Measurements from ENCODE around the gene RHBDF1. TPM values are rescaled to one million over a fixed set of nuclear protein-coding genes. Genes with fewer than 3 reads are reported as not detected.

The RHBDF1 gene
- total and polyA plus RNA-seq, 2 of the 13 experiments (the other 11 are each of a cell fraction or from before 2014, with no cell fraction given), result 5.4 to 26.9 TPM

- no peak for TF ChIP-seq SRF (IDR thresholded peaks at IDR 0.05; ENCODE audit: low read depth, low read length)
- TF ChIP-seq ZKSCAN8 (CRISPR knock-in tag; IDR thresholded peaks at IDR 0.05; ENCODE audit: borderline replicate concordance), result 0 out of 2 replicates have a peak, but pooled peaks have one; percentile 18
- TF ChIP-seq ZNF841 (CRISPR knock-in tag; IDR thresholded peaks at IDR 0.05; ENCODE audit: borderline replicate concordance), result no peak
- peak; percentile 49; the same call in 1 of the 2 replicates for TF ChIP-seq KDM5B (CRISPR knock-in tag; IDR thresholded peaks at IDR 0.05; ENCODE audit: borderline replicate concordance)
- TF ChIP-seq ZGPAT (CRISPR knock-in tag; IDR thresholded peaks at IDR 0.05), result 0 out of 2 replicates have a peak, but pooled peaks have one; percentile 43
- 0 out of 2 replicates have a peak, but pooled peaks have one; percentile 23 for TF ChIP-seq THRA (CRISPR knock-in tag; IDR thresholded peaks at IDR 0.05; ENCODE audit: borderline replicate concordance)
- no peak for TF ChIP-seq E2F2 (CRISPR knock-in tag; IDR thresholded peaks at IDR 0.05; ENCODE audit: borderline replicate concordance)
- no peak for TF ChIP-seq MBNL3 (CRISPR knock-in tag; conservative IDR thresholded peaks at IDR 0.05)
- peak; percentile 65 for TF ChIP-seq ZFP91 (CRISPR knock-in tag; IDR thresholded peaks at IDR 0.05; ENCODE audit: borderline replicate concordance)
- no peak for TF ChIP-seq ZNF773 (CRISPR knock-in tag; IDR thresholded peaks at IDR 0.05; ENCODE audit: borderline replicate concordance)
- TF ChIP-seq HMG20B (CRISPR knock-in tag; conservative IDR thresholded peaks at IDR 0.05), result 0 out of 2 replicates have a peak, but pooled peaks have one; percentile 36
- no peak for TF ChIP-seq IRF1 (CRISPR knock-in tag; IDR thresholded peaks at IDR 0.05; ENCODE audit: low read depth)
- TF ChIP-seq ZNF746 (CRISPR knock-in tag; IDR thresholded peaks at IDR 0.05), result 0 out of 2 replicates have a peak, but pooled peaks have one; percentile 18
- no peak for TF ChIP-seq TRIM24 (CRISPR knock-in tag; IDR thresholded peaks at IDR 0.05)
- peak; percentile 68; the same call in 1 of the 2 replicates for TF ChIP-seq MIER3 (CRISPR knock-in tag; IDR thresholded peaks at IDR 0.05; ENCODE audit: borderline replicate concordance)
- TF ChIP-seq ZNF264 (CRISPR knock-in tag; IDR thresholded peaks at IDR 0.05), result no peak
- peak; percentile 49; the same call in 1 of the 2 replicates for TF ChIP-seq ATF2 (CRISPR knock-in tag; IDR thresholded peaks at IDR 0.05)
- TF ChIP-seq MAFK (conservative IDR thresholded peaks at IDR 0.05 in 1 of 2, IDR thresholded peaks at IDR 0.05 in 1 of 2; ENCODE audit: low read length in 2 of 2), result no peak
- no peak for TF ChIP-seq SMYD3 (CRISPR knock-in tag; IDR thresholded peaks at IDR 0.05)
- TF ChIP-seq XRCC5 (optimal IDR thresholded peaks at IDR 0.05; ENCODE audit: low read length), result peak; percentile 89
- peak; percentile 97 for TF ChIP-seq RAD21 (CRISPR knock-in tag; IDR thresholded peaks at IDR 0.05)
- peak; percentile 61 for TF ChIP-seq TEAD3 (CRISPR knock-in tag; optimal IDR thresholded peaks at IDR 0.05; ENCODE audit: borderline replicate concordance)
- no peak for TF ChIP-seq ZNF570 (CRISPR knock-in tag; IDR thresholded peaks at IDR 0.05; ENCODE audit: borderline replicate concordance)
These were observed 24.5 kb upstream of the RHBDF1 start (continued) for GRCh38 chr16:96935-97381.

Data from HepG2 (cell line).